ENCODE measurements around the gene PHLPP1.

Gene PHLPP1

GRCh38 chr18:62773691-62774090 is 58.4 kb downstream of the PHLPP1 start:
- H3K27ac ChIP-seq (ENCODE audit: low read depth, low read length): no peak overlapping the region
- peaks cover 22% of the 10 kb centered on the region for H3K4me1 ChIP-seq (ENCODE audit: control insufficient read depth, insufficient read depth, low read length)
- H3K36me3 ChIP-seq (ENCODE audit: control insufficient read depth, insufficient read depth, low read length): no peaks in the 10 kb centered on the region
- no peak overlapping the region for H3K4me3 ChIP-seq (ENCODE audit: low read depth, low read length)
- no peak overlapping the region for H3K9ac ChIP-seq (ENCODE audit: low read length)
- H3K27me3 ChIP-seq (ENCODE audit: control insufficient read depth, insufficient read depth, low read length): no peaks in the 10 kb centered on the region
- no peaks in the 10 kb centered on the region for H3K9me3 ChIP-seq (ENCODE audit: control insufficient read depth, insufficient read depth, low read depth, low read length)

- Histone ChIP-seq H3K4me1 (ENCODE audit: control insufficient read depth, insufficient read depth, low read length) (peaks cover 44% of the 10 kb centered on the region), H3K36me3 (ENCODE audit: control insufficient read depth, insufficient read depth, low read length) (no peaks in the 10 kb centered on the region), H3K27ac (ENCODE audit: low read depth, low read length) (no peak overlapping the region), H3K4me3 (ENCODE audit: low read depth, low read length) (no peak overlapping the region), H3K9me3 (ENCODE audit: control insufficient read depth, insufficient read depth, low read depth, low read length) (no peaks in the 10 kb centered on the region), H3K9ac (ENCODE audit: low read length) (no peak overlapping the region), H3K27me3 (ENCODE audit: control insufficient read depth, insufficient read depth, low read length) (no peaks in the 10 kb centered on the region)
These were observed 60.8 kb downstream of the PHLPP1 start for GRCh38 chr18:62776024-62776570.

- Histone ChIP-seq H3K27me3 (ENCODE audit: control insufficient read depth, insufficient read depth, low read length) (no peaks in the 10 kb centered on the region), H3K4me1 (ENCODE audit: control insufficient read depth, insufficient read depth, low read length) (peaks cover 54% of the 10 kb centered on the region), H3K9ac (ENCODE audit: low read length) (no peak overlapping the region), H3K36me3 (ENCODE audit: control insufficient read depth, insufficient read depth, low read length) (no peaks in the 10 kb centered on the region), H3K27ac (ENCODE audit: low read depth, low read length) (no peak overlapping the region), H3K9me3 (ENCODE audit: control insufficient read depth, insufficient read depth, low read depth, low read length) (no peaks in the 10 kb centered on the region), H3K4me3 (ENCODE audit: low read depth, low read length) (no peak overlapping the region)
These were observed 62.5 kb downstream of the PHLPP1 start for GRCh38 chr18:62777814-62778213.

- H3K27ac ChIP-seq (ENCODE audit: low read depth, low read length): no peak overlapping the region
- peaks cover 51% of the 10 kb centered on the region for H3K4me1 ChIP-seq (ENCODE audit: control insufficient read depth, insufficient read depth, low read length)
- H3K27me3 ChIP-seq (ENCODE audit: control insufficient read depth, insufficient read depth, low read length): no peaks in the 10 kb centered on the region
- no peak overlapping the region for H3K4me3 ChIP-seq (ENCODE audit: low read depth, low read length)
- no peak overlapping the region for H3K9ac ChIP-seq (ENCODE audit: low read length)
- no peaks in the 10 kb centered on the region for H3K36me3 ChIP-seq (ENCODE audit: control insufficient read depth, insufficient read depth, low read length)
- no peaks in the 10 kb centered on the region for H3K9me3 ChIP-seq (ENCODE audit: control insufficient read depth, insufficient read depth, low read depth, low read length)
These were observed 63.9 kb downstream of the PHLPP1 start for GRCh38 chr18:62778976-62779869.

- Histone ChIP-seq H3K9ac (ENCODE audit: low read length) (no peak overlapping the region), H3K4me1 (ENCODE audit: control insufficient read depth, insufficient read depth, low read length) (peaks cover 71% of the 10 kb centered on the region), H3K36me3 (ENCODE audit: control insufficient read depth, insufficient read depth, low read length) (no peaks in the 10 kb centered on the region), H3K4me3 (ENCODE audit: low read depth, low read length) (no peak overlapping the region), H3K9me3 (ENCODE audit: control insufficient read depth, insufficient read depth, low read depth, low read length) (no peaks in the 10 kb centered on the region), H3K27ac (ENCODE audit: low read depth, low read length) (no peak overlapping the region), H3K27me3 (ENCODE audit: control insufficient read depth, insufficient read depth, low read length) (no peaks in the 10 kb centered on the region)
These were observed 65.9 kb downstream of the PHLPP1 start for GRCh38 chr18:62781262-62781661.

GRCh38 chr18:62781893-62782292 is 66.6 kb downstream of the PHLPP1 start:
- H3K36me3 ChIP-seq (ENCODE audit: control insufficient read depth, insufficient read depth, low read length): no peaks in the 10 kb centered on the region
- peaks cover 77% of the 10 kb centered on the region for H3K4me1 ChIP-seq (ENCODE audit: control insufficient read depth, insufficient read depth, low read length)
- H3K27ac ChIP-seq (ENCODE audit: low read depth, low read length): no peak overlapping the region
- no peak overlapping the region for H3K9ac ChIP-seq (ENCODE audit: low read length)
- no peak overlapping the region for H3K4me3 ChIP-seq (ENCODE audit: low read depth, low read length)
- H3K9me3 ChIP-seq (ENCODE audit: control insufficient read depth, insufficient read depth, low read depth, low read length): no peaks in the 10 kb centered on the region
- H3K27me3 ChIP-seq (ENCODE audit: control insufficient read depth, insufficient read depth, low read length): no peaks in the 10 kb centered on the region

- Histone ChIP-seq H3K27ac (ENCODE audit: low read depth, low read length) (no peak overlapping the region), H3K27me3 (ENCODE audit: control insufficient read depth, insufficient read depth, low read length) (no peaks in the 10 kb centered on the region), H3K9me3 (ENCODE audit: control insufficient read depth, insufficient read depth, low read depth, low read length) (no peaks in the 10 kb centered on the region), H3K9ac (ENCODE audit: low read length) (no peak overlapping the region), H3K4me1 (ENCODE audit: control insufficient read depth, insufficient read depth, low read length) (peaks cover 83% of the 10 kb centered on the region), H3K36me3 (ENCODE audit: control insufficient read depth, insufficient read depth, low read length) (no peaks in the 10 kb centered on the region), H3K4me3 (ENCODE audit: low read depth, low read length) (no peak overlapping the region)
These were observed 69.1 kb downstream of the PHLPP1 start for GRCh38 chr18:62784338-62784965.

- no peaks in the 10 kb centered on the region for H3K27me3 ChIP-seq (ENCODE audit: control insufficient read depth, insufficient read depth, low read length)
- H3K9me3 ChIP-seq (ENCODE audit: control insufficient read depth, insufficient read depth, low read depth, low read length): no peaks in the 10 kb centered on the region
- no peak overlapping the region for H3K27ac ChIP-seq (ENCODE audit: low read depth, low read length)
- H3K4me3 ChIP-seq (ENCODE audit: low read depth, low read length): no peak overlapping the region
- peaks cover 83% of the 10 kb centered on the region for H3K4me1 ChIP-seq (ENCODE audit: control insufficient read depth, insufficient read depth, low read length)
- H3K9ac ChIP-seq (ENCODE audit: low read length): no peak overlapping the region
- H3K36me3 ChIP-seq (ENCODE audit: control insufficient read depth, insufficient read depth, low read length): no peaks in the 10 kb centered on the region
These were observed 69.6 kb downstream of the PHLPP1 start for GRCh38 chr18:62784966-62785413.

GRCh38 chr18:62786689-62787088 is 71.3 kb downstream of the PHLPP1 start:
- H3K9me3 ChIP-seq (ENCODE audit: control insufficient read depth, insufficient read depth, low read depth, low read length): no peaks in the 10 kb centered on the region
- peaks cover 84% of the 10 kb centered on the region for H3K4me1 ChIP-seq (ENCODE audit: control insufficient read depth, insufficient read depth, low read length)
- no peaks in the 10 kb centered on the region for H3K27me3 ChIP-seq (ENCODE audit: control insufficient read depth, insufficient read depth, low read length)
- no peaks in the 10 kb centered on the region for H3K36me3 ChIP-seq (ENCODE audit: control insufficient read depth, insufficient read depth, low read length)
- no peak overlapping the region for H3K27ac ChIP-seq (ENCODE audit: low read depth, low read length)
- H3K4me3 ChIP-seq (ENCODE audit: low read depth, low read length): no peak overlapping the region
- H3K9ac ChIP-seq (ENCODE audit: low read length): no peak overlapping the region

GRCh38 chr18:62788111-62788510 is 72.8 kb downstream of the PHLPP1 start:
- no peak overlapping the region for H3K9ac ChIP-seq (ENCODE audit: low read length)
- peak overlapping the region; percentile 19; the same call in 1 of the 2 replicates for H3K4me3 ChIP-seq (ENCODE audit: low read depth, low read length)
- H3K9me3 ChIP-seq (ENCODE audit: control insufficient read depth, insufficient read depth, low read depth, low read length): no peaks in the 10 kb centered on the region
- peaks cover 88% of the 10 kb centered on the region for H3K4me1 ChIP-seq (ENCODE audit: control insufficient read depth, insufficient read depth, low read length)
- no peak overlapping the region for H3K27ac ChIP-seq (ENCODE audit: low read depth, low read length)
- H3K27me3 ChIP-seq (ENCODE audit: control insufficient read depth, insufficient read depth, low read length): no peaks in the 10 kb centered on the region
- H3K36me3 ChIP-seq (ENCODE audit: control insufficient read depth, insufficient read depth, low read length): no peaks in the 10 kb centered on the region

GRCh38 chr18:62788876-62789275 is 73.5 kb downstream of the PHLPP1 start:
- H3K27ac ChIP-seq (ENCODE audit: low read depth, low read length): no peak overlapping the region
- H3K27me3 ChIP-seq (ENCODE audit: control insufficient read depth, insufficient read depth, low read length): no peaks in the 10 kb centered on the region
- H3K9ac ChIP-seq (ENCODE audit: low read length): no peak overlapping the region
- no peaks in the 10 kb centered on the region for H3K9me3 ChIP-seq (ENCODE audit: control insufficient read depth, insufficient read depth, low read depth, low read length)
- H3K36me3 ChIP-seq (ENCODE audit: control insufficient read depth, insufficient read depth, low read length): no peaks in the 10 kb centered on the region
- H3K4me3 ChIP-seq (ENCODE audit: low read depth, low read length): no peak overlapping the region
- peaks cover 92% of the 10 kb centered on the region for H3K4me1 ChIP-seq (ENCODE audit: control insufficient read depth, insufficient read depth, low read length)
